Thymus (tissue), 11 donors: Measurements from ENCODE around the gene LRRC75A. TPM values are rescaled to one million over a fixed set of nuclear protein-coding genes. Genes with fewer than 3 reads are reported as not detected.

ENCODE experiments used
- DNase-seq, 9 donors: peaks; one replicate each; pipeline ENCODE4 v3.0.0-alpha.2; 2013; ENCODE audit warnings: low spot score in 9 of 9, low read depth in 6 of 9, missing footprints in 1 of 9
- H3K27ac ChIP-seq, 2 donors: one replicate each; pipeline ENCODE4 v1.5.1; 2013; ENCODE audit warnings: control low read depth in 1 of 2, low read depth in 1 of 2, low read length in 1 of 2, mild to moderate bottlenecking in 1 of 2, moderate library complexity in 1 of 2
- H3K27me3 ChIP-seq, 2 donors: one replicate each; pipeline ENCODE4 v1.5.1; 2013; ENCODE audit warnings: low read length in 1 of 2; ENCODE audit not compliant: control insufficient read depth in 2 of 2, insufficient read depth in 1 of 2
- H3K36me3 ChIP-seq, 2 donors: one replicate each; pipeline ENCODE4 v1.5.1; 2013; ENCODE audit warnings: low read length in 1 of 2, mild to moderate bottlenecking in 1 of 2, moderate library complexity in 1 of 2; ENCODE audit not compliant: control insufficient read depth in 2 of 2, insufficient read depth in 2 of 2
- H3K4me1 ChIP-seq, 2 donors: one replicate each; pipeline ENCODE4 v1.5.1; 2013; ENCODE audit warnings: low read length in 2 of 2; ENCODE audit not compliant: control insufficient read depth in 2 of 2, insufficient read depth in 2 of 2
- H3K4me3 ChIP-seq, 2 donors: one replicate each; pipeline ENCODE4 v1.5.1; 2013; ENCODE audit warnings: low read length in 2 of 2, control low read depth in 1 of 2, mild to moderate bottlenecking in 1 of 2
- H3K9me3 ChIP-seq, 2 donors: one replicate each; pipeline ENCODE4 v1.5.1; 2013; ENCODE audit warnings: low read length in 1 of 2, mild to moderate bottlenecking in 1 of 2; ENCODE audit not compliant: control insufficient read depth in 2 of 2, insufficient read depth in 1 of 2
- WGBS: extraction: QIAGEN DNeasy Blood & Tissue Kit; methylation state at CpG from one replicate; pipeline ENCODE4 v1.1.7; 2013; 5-methylcytosine and 5-hydroxymethylcytosine counted together
- polyA plus RNA-seq: library from polyadenylated mRNA; stranded (reverse); fragments of 200-250 nt; gene quantifications from one replicate; pipeline ENCODE4 v1.2.3, GENCODE V29; 2013
- total RNA-seq: library from RNA; stranded (reverse); fragments of 120-200 nt; gene quantifications from one replicate; pipeline ENCODE4 v1.2.4, GENCODE V29; 2013
- donor health status: healthy.

Gene LRRC75A
- total and polyA plus RNA-seq, 2 donors = 1.6 to 2.1 TPM

DNA sequence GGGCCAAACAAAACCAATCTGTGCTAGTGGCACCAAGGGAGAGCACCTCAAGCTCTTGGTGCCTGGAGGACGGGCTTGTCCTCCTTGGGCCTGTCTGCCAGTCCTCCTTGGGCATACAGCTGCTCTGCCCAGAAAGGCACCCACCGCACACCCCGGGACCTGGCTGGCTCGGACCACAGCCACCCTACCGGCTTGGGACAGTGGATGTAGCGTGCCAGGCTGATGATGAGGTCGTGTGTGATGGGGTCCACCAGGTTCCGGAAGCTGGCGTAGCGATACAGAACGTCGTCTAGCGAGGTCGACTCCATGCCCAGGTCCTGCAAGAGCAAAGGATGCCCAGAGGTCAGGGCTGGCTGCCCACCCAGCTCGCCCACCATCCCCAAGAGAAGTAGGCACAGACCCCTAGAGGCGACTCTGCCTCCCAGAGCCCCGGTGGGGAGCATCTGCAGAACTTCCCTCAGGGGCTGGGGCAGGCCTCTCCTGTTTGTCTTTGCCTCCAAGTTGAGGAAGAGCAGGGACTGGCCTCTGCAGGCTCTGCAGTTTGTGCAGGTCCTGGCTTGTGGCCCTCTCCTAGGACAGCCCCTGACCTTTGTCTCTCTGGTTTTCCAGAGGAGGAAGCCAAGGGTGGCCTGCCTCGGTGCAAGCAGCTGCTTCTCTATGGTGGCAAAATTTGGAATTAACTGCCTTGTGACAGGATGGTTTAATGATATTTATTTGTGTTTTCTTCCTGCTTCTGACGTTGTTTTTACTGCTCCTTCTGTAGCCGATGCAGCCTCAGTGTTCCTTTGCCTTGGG lies 29.7 kb downstream of the LRRC75A start:
- DNase-seq = no peak
- Histone ChIP-seq H3K4me1 (no peaks in the 10 kb centered on the region), H3K4me3 (no peak overlapping the region), H3K27ac (no peak overlapping the region), H3K9me3 (no peaks in the 10 kb centered on the region), H3K36me3 (peaks cover 3 to 9% of the 10 kb centered on the region in 2 donors), H3K27me3 (no peaks in the 10 kb centered on the region)
- WGBS = 97% methylated on average over 20 of the region's 20 CpGs

DNA sequence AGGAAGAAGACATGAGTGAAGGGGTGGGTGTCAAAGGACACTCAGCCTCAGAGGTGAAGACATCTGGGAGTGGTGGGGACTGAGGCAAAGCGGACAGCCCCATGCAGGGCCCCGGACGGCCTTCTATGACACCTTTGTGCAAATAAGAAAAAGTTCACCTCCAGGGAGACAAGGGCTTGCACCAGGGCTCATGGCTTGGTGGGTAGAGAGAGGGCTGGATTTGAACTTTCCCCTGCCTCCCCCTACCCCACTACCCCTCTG lies 30.5 kb downstream of the LRRC75A start:
- WGBS = 98% methylated on average over 3 of the region's 3 CpGs
- DNase-seq = no peak
- H3K4me1 ChIP-seq = no peaks in the 10 kb centered on the region

DNA sequence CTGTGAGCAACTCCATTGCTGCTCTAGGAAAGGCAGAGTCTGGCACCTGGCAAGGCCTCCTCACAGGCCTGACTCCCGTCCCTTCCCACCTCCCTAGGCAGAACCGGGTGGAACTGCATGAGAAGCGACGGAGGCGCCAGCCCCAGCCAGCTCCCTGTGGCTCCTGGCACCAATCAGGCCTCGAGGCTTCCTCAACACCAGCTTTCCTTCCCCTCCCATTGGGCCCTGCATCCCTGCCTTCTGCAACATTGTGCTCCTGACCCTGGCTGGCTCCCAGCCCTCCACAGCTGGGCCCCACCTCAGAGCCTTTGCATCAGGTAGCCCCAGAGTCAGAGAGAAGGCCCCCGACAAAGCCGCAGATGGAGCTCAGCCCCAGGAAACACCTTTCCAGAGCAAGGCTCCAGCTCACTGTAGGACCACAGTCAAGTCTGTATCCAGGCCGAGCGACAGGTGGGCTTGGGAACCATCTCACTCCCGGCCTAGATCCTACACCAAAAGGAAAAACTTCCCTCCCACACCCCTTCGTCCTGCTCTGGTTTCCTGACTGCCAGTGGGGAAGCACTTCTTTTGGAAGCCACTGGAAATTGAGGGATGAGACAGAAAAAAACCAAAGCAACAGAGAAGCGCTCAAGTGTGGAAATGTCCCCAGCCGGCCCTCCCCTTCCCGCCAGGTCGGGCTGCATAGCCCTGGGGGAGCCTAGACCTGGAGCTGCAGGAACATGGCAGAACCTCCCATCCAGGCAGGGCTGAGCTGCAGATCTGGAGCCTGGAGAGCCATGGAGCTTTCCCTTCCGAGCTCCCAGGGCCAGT lies 31.0 kb downstream of the LRRC75A start:
- Histone ChIP-seq H3K4me1 (no peaks in the 10 kb centered on the region), H3K9me3 (no peaks in the 10 kb centered on the region), H3K4me3 (no peak overlapping the region), H3K27me3 (no peaks in the 10 kb centered on the region), H3K27ac (no peak overlapping the region), H3K36me3 (peaks cover 3 to 9% of the 10 kb centered on the region in 2 donors)
- WGBS = 96% methylated on average over 17 of the region's 17 CpGs
- no peak for DNase-seq

More for the DNA sequence above, 30.5 kb downstream of the LRRC75A start:
- no peaks in the 10 kb centered on the region for H3K27me3 ChIP-seq
- H3K36me3 ChIP-seq = peaks cover 3 to 9% of the 10 kb centered on the region in 2 donors
- H3K4me3 ChIP-seq = no peak overlapping the region
- H3K27ac ChIP-seq = no peak overlapping the region
- H3K9me3 ChIP-seq = no peaks in the 10 kb centered on the region

DNA sequence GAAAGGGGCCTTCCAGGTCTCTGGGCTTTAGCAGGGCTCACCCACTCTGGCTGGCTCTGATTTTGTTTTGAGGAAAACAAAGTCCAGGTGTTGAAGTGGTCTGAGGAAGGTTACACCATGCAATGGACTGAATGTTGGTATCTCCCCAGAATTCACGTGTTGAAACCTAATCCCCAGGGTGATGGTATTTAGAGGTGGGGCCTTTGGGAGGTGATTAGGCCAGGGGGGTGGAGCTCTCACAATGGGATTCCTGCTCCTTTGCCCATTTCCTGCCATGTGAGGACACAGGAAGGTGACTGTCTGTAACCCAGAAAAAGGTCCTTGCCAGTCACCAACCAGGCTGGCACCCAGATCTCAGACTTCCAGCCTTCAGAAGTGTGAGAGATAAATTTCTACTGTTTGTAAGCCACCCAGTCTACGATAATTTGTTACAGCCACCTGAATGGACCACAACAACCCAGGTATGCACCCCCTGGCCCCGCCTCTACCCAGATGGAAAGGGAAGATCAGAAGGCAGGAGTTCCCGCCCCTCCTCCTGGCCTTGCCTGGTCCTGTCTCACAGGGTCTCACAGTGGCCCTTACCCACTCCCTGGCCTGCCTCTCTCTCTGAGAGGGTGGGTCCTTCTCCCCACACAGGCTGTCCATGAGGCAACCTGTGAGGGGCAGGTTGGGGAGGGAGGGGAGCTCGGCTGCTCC lies 32.0 kb downstream of the LRRC75A start:
- no peak for DNase-seq
- WGBS = 97% methylated on average over 5 of the region's 5 CpGs
- Histone ChIP-seq H3K27me3 (no peaks in the 10 kb centered on the region), H3K4me1 (no peaks in the 10 kb centered on the region), H3K27ac (no peak overlapping the region), H3K9me3 (no peaks in the 10 kb centered on the region), H3K36me3 (peaks cover 3 to 9% of the 10 kb centered on the region in 2 donors), H3K4me3 (no peak overlapping the region)

DNA sequence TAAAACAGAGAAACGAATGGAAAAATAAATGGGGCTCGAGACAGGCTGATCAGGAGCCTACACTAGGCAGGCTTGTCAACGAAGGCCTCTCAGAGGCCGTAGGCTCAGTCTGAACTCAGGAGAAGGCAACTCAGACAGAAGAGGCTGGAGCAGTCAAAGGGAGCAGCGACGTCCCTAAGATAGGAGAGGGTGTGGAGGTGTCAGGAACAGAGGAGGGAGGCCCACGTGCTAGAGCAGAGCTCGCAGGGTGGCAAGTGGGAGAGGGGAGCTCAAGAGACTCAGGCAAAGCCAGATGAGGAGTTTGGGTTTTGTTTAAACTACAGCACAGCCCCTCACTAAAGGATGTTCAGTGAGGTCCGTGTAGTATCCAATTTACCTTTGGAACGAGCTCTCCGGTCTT lies 32.7 kb downstream of the LRRC75A start:
- no peaks in the 10 kb centered on the region for H3K27me3 ChIP-seq
- no peak overlapping the region for H3K4me3 ChIP-seq
- 97% methylated on average over 11 of the region's 11 CpGs for WGBS
- no peaks in the 10 kb centered on the region for H3K9me3 ChIP-seq
- H3K4me1 ChIP-seq = no peaks in the 10 kb centered on the region
- H3K36me3 ChIP-seq = peaks cover 3 to 9% of the 10 kb centered on the region in 2 donors
- H3K27ac ChIP-seq = no peak overlapping the region
- no peak for DNase-seq

DNA sequence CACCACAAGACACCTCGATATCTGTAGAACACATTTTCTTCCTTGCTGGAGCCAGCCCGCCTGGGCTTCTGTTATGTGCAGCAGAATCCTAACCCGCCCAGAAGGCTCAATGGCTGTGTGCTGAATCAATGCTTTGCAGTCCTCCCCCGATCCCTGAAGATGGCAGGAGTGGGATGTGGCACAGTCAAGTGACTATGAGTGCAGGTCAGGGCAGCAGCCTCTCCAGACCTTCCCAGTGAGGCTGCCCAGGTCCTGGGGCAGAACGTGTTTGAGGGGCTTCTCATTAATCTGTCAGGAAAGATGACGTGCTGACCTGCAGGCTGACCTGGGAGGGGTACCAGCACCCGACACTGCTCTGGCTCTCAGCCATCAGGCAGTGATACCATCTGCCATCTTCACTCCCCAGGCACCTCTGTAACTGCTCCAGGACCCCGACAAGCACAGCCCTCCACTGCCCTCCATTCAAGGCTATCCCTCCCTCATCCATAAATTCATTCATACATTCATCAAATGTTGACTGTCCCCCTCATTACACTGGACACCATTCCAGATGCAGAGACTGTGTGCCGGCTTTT lies 35.2 kb downstream of the LRRC75A start:
- Histone ChIP-seq H3K4me3 (no peak overlapping the region), H3K27ac (no peak overlapping the region), H3K27me3 (no peaks in the 10 kb centered on the region), H3K36me3 (peaks cover 0 to 6% of the 10 kb centered on the region in 2 donors), H3K9me3 (no peaks in the 10 kb centered on the region), H3K4me1 (no peaks in the 10 kb centered on the region)
- WGBS = 96% methylated on average over 9 of the region's 9 CpGs
- DNase-seq = no peak

DNA sequence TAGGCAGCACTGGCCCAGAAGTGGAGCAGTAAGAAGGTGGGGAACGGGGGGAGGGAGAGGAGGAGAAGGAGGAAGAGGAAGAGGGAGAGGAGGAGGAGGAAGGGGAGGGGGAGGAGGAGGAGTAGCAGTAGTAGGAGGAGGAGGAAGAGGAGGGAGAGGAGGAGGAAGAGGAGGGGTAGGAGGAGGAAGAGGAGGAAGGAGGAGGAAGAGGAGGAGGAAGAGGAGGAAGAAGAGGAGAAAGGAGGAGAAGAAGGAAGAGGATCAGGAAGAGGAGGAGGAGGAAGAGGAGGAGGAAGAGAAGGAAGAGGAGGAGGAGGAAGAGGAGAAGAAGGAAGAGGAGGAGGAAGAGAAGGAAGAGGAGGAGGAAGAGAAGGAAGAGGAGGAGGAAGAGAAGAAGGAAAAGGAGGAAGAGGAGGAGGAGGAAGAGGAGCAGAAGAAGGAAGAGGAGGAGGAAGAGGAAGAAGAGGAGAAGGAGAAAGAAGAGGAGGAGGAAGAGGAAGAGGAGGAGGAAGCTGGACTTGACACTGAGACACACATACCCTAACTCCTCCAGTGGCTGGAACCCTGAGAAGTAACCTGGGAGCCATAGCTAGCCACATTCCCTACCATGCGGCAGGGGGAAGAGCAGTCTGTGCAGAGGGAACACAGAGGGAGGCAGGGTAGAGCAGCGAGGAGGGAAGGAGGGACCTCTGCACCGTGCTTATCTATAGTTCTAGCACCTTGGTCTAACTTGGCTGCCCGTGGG lies 35.8 kb downstream of the LRRC75A start:
- no peaks in the 10 kb centered on the region for H3K27me3 ChIP-seq
- DNase-seq = no peak
- no peaks in the 10 kb centered on the region for H3K9me3 ChIP-seq
- H3K27ac ChIP-seq = no peak overlapping the region
- WGBS = 94% methylated on average over 5 of the region's 5 CpGs
- H3K36me3 ChIP-seq = peaks cover 0 to 4% of the 10 kb centered on the region in 2 donors
- no peaks in the 10 kb centered on the region for H3K4me1 ChIP-seq
- no peak overlapping the region for H3K4me3 ChIP-seq

DNA sequence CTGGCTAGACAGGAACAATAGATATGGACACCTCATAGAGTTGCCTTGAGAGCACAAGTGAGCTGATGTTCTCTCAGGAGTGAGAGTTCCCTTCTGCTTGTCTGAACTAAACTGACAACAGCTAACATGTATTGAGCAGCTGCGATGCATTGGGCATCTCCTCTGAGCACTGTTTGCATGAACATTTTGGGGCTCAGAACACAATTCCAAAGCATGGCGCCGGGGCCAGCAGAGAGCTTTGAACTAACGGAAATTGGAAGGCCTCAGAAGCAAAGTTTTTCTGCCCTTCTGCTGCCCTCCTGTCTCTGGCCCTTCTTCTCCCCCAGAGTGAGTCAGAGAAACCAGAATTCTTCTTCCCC lies 38.5 kb downstream of the LRRC75A start:
- Histone ChIP-seq H3K9me3 (no peaks in the 10 kb centered on the region), H3K4me1 (no peaks in the 10 kb centered on the region), H3K27me3 (no peaks in the 10 kb centered on the region), H3K27ac (no peak overlapping the region), H3K4me3 (no peak overlapping the region), H3K36me3 (peaks cover 13 to 14% of the 10 kb centered on the region in 2 donors)
- no peak for DNase-seq
- WGBS = 94% methylated on average over 4 of the region's 4 CpGs
